HepG2 (cell line): Measurements from ENCODE around the gene SHISA7. TPM values are rescaled to one million over a fixed set of nuclear protein-coding genes. Genes with fewer than 3 reads are reported as not detected.
A peak's percentile ranks its signal among the peaks of the same experiment; 100 is the strongest.

Source experiments
- CHD4 ChIP-seq: fragments of 200-600 bp; sonication (generic); IDR thresholded peaks from 2 replicates; pipeline ENCODE4 v1.7.0; 2017; ENCODE audit warnings: mild to moderate bottlenecking, low read length, borderline replicate concordance
- DNMT1 ChIP-seq: sonication (generic); formaldehyde crosslinking; IDR thresholded peaks from 2 replicates; pipeline ENCODE4 v1.5.1; 2020; ENCODE audit warnings: mild to moderate bottlenecking, missing genetic modification reagents
- HDAC2 ChIP-seq: sonication (generic); formaldehyde crosslinking; IDR thresholded peaks from 2 replicates; pipeline ENCODE4 v1.4.0; 2020; ENCODE audit warnings: missing genetic modification reagents
- HIC2 ChIP-seq: sonication (generic); formaldehyde crosslinking; IDR thresholded peaks from 2 replicates; pipeline ENCODE4 v1.9.0; 2022; ENCODE audit warnings: low read depth, missing genetic modification reagents
- HOXA9 ChIP-seq: sonication (generic); formaldehyde crosslinking; IDR thresholded peaks from 2 replicates; pipeline ENCODE4 v1.8.1; 2022; ENCODE audit warnings: missing genetic modification reagents, mild to moderate bottlenecking, moderate library complexity, borderline replicate concordance
- MXD4 ChIP-seq: IDR thresholded peaks from 2 replicates; pipeline ENCODE4 v1.6.1; 2016; ENCODE audit warnings: mild to moderate bottlenecking, missing biosample characterization, missing genetic modification reagents
- NONO ChIP-seq, 2 experiments: fragments of 450-650 bp in 1 of 2; sonication (generic) in 1 of 2; formaldehyde crosslinking in 1 of 2; IDR thresholded peaks in 1 of 2; conservative IDR thresholded peaks in 1 of 2; 2 replicates each; pipeline versions ENCODE4 v1.6.1 to v1.8.0; 2017 to 2022; ENCODE audit warnings: mild to moderate bottlenecking in 1 of 2, missing genetic modification reagents in 1 of 2, moderate library complexity in 1 of 2
- PRDM10 ChIP-seq: sonication (generic); formaldehyde crosslinking; IDR thresholded peaks from 2 replicates; pipeline ENCODE4 v1.4.0; 2020; ENCODE audit warnings: low read depth, missing genetic modification reagents
- RXRA ChIP-seq: sonication (generic); formaldehyde crosslinking; IDR thresholded peaks from 2 replicates; pipeline ENCODE4 v1.5.1; 2020; ENCODE audit warnings: missing genetic modification reagents
- RXRB ChIP-seq: IDR thresholded peaks from 2 replicates; pipeline ENCODE4 v1.6.1; 2016; ENCODE audit warnings: borderline replicate concordance, missing genetic modification reagents, missing compliant biosample characterization
- SIX1 ChIP-seq: sonication (generic); formaldehyde crosslinking; IDR thresholded peaks from 2 replicates; pipeline ENCODE4 v1.4.0; 2020; ENCODE audit warnings: missing genetic modification reagents, borderline replicate concordance
- TGIF2 ChIP-seq: IDR thresholded peaks from 2 replicates; pipeline ENCODE4 v1.6.1; 2016; ENCODE audit warnings: control low read depth, missing compliant biosample characterization
- ZFP41 ChIP-seq: sonication (generic); formaldehyde crosslinking; IDR thresholded peaks from 2 replicates; pipeline ENCODE4 v1.4.0; 2020; ENCODE audit warnings: mild to moderate bottlenecking, missing genetic modification reagents, borderline replicate concordance
- ZNF44 ChIP-seq: sonication (generic); formaldehyde crosslinking; IDR thresholded peaks from 2 replicates; pipeline ENCODE4 v1.5.1; 2020; ENCODE audit warnings: mild to moderate bottlenecking, missing genetic modification reagents
- ZNF564 ChIP-seq: sonication (generic); formaldehyde crosslinking; IDR thresholded peaks from 2 replicates; pipeline ENCODE4 v1.8.1; 2023; ENCODE audit warnings: mild to moderate bottlenecking, missing genetic modification reagents
- ZNF574 ChIP-seq: sonication (generic); formaldehyde crosslinking; IDR thresholded peaks from 2 replicates; pipeline ENCODE4 v1.4.0; 2020; ENCODE audit warnings: missing genetic modification reagents
- ZNF629 ChIP-seq: sonication (generic); formaldehyde crosslinking; conservative IDR thresholded peaks from 2 replicates; pipeline ENCODE4 v1.5.0; 2020; ENCODE audit warnings: missing genetic modification reagents
- ZNF737 ChIP-seq: sonication (generic); formaldehyde crosslinking; IDR thresholded peaks from 2 replicates; pipeline ENCODE4 v1.5.0; 2020; ENCODE audit warnings: missing genetic modification reagents, mild to moderate bottlenecking, borderline replicate concordance
- ZNF747 ChIP-seq: sonication (generic); formaldehyde crosslinking; IDR thresholded peaks from 2 replicates; pipeline ENCODE4 v1.8.1; 2023; ENCODE audit warnings: missing genetic modification reagents, mild to moderate bottlenecking, borderline replicate concordance
- ZSCAN12 ChIP-seq: sonication (generic); formaldehyde crosslinking; IDR thresholded peaks from 2 replicates; pipeline ENCODE4 v1.9.0; 2021; ENCODE audit warnings: mild to moderate bottlenecking, missing genetic modification reagents
- polyA plus RNA-seq, 8 experiments: library from polyadenylated mRNA; depleted of rRNA in 3 of 8; stranded (reverse) in 7 of 8; unstranded in 1 of 8; fragments of >200 nt; fragmentation: Illumina TruSeq in 4 of 8; extraction: Trizol in 4 of 8; gene quantifications; 2 replicates each; pipeline versions ENCODE4 v1.2.1 to v1.2.3, GENCODE V29; 2011 to 2016; ENCODE audit warnings: low read depth in 4 of 8, missing spikeins in 1 of 8, mixed read lengths in 1 of 8; ENCODE audit not compliant: insufficient read depth in 1 of 8
- total RNA-seq, 5 experiments: library from RNA; depleted of rRNA; stranded (reverse); fragments of >200 nt; fragmentation: Illumina TruSeq; extraction: Trizol; gene quantifications; 2 replicates each; pipeline ENCODE4 v1.2.3, GENCODE V29; 2016; ENCODE audit warnings: low read depth in 1 of 5

SHISA7 gene
- total and polyA plus RNA-seq, 2 of the 13 experiments (the other 11 are each of a cell fraction or from before 2014, with no cell fraction given) = not detected

GRCh38 chr19:55467236-55468053 lies 24.3 kb upstream of the SHISA7 start (continued):
- TF ChIP-seq ZNF737 (CRISPR knock-in tag) (0 out of 2 replicates have a peak, but pooled peaks have one; percentile 38), ZNF629 (CRISPR knock-in tag) (peak; percentile 60), SIX1 (peak; percentile 30; the same call in 1 of the 2 replicates), DNMT1 (CRISPR knock-in tag) (0 out of 2 replicates have a peak, but pooled peaks have one; percentile 44), MXD4 (CRISPR knock-in tag) (0 out of 2 replicates have a peak, but pooled peaks have one; percentile 26), CHD4 (no peak), PRDM10 (CRISPR knock-in tag) (no peak), ZFP41 (CRISPR knock-in tag) (no peak), ZNF564 (CRISPR knock-in tag) (peak; percentile 36; the same call in 1 of the 2 replicates), HDAC2 (CRISPR knock-in tag) (0 out of 2 replicates have a peak, but pooled peaks have one; percentile 20), RXRB (peak; percentile 26; the same call in 1 of the 2 replicates), ZNF747 (peak; percentile 61; the same call in 1 of the 2 replicates), ZSCAN12 (0 out of 2 replicates have a peak, but pooled peaks have one; percentile 42), HOXA9 (CRISPR knock-in tag) (no peak), ZNF44 (0 out of 2 replicates have a peak, but pooled peaks have one; percentile 24), RXRA (CRISPR knock-in tag) (peak; percentile 73; the same call in 1 of the 2 replicates), NONO (IDR thresholded peaks at IDR 0.05) (no peak), NONO (CRISPR knock-in tag; conservative IDR thresholded peaks at IDR 0.05) (peak; percentile 35; the same call in 1 of the 2 replicates), HIC2 (no peak), TGIF2 (CRISPR knock-in tag) (peak; percentile 35; the same call in 1 of the 2 replicates), ZNF574 (CRISPR knock-in tag) (peak; percentile 34; the same call in 1 of the 2 replicates)
